ENCODE measurements around the gene POTEF. TPM values are rescaled to one million over a fixed set of nuclear protein-coding genes. Genes with fewer than 3 reads are reported as not detected.
"Not testable (repeated sequence)": the region's sequence is repeated elsewhere in the genome, so short reads cannot be mapped to it uniquely, and the experiment has no call there.

POTEF gene
- total and polyA plus RNA-seq, 2 of the 4 experiments (the other 2 are of a cell fraction) = not detected

- H4K91ac ChIP-seq (ENCODE audit: insufficient read depth, low read depth, low read length); H3K23ac ChIP-seq (ENCODE audit: low read depth, low read length); H2BK20ac ChIP-seq (ENCODE audit: low read depth, low read length); POLR2A ChIA-PET (ENCODE audit: unreplicated experiment); H3K9ac ChIP-seq (ENCODE audit: low read depth, low read length); H4K5ac ChIP-seq (ENCODE audit: low read depth, low read length); H3K4me2 ChIP-seq (ENCODE audit: low read depth, low read length); H3K27ac ChIP-seq (ENCODE audit: insufficient read depth, low read length); in situ Hi-C loops (cut with MboI; ENCODE audit: low sequenced_read_pairs); H3K79me1 ChIP-seq (ENCODE audit: low read depth in 1 of 2, low read length in 2 of 2); dilution Hi-C loops (cut with HindIII; ENCODE audit: low sequenced_read_pairs, unreplicated experiment); H2BK120ac ChIP-seq (ENCODE audit: low read depth, low read length); CTCF ChIA-PET; H3K4me3 ChIP-seq (ENCODE audit: insufficient read depth, low read depth, low read length); H2BK5ac ChIP-seq (ENCODE audit: low read depth, low read length, poor library complexity, severe bottlenecking); H4K20me1 ChIP-seq (ENCODE audit: insufficient read depth, low read length); H3K4ac ChIP-seq (ENCODE audit: low read depth, low read length); ATAC-seq (ENCODE audit: low read depth); H3K14ac ChIP-seq (replicated peaks; ENCODE audit: low read depth, low read length); intact Hi-C loops (cut with micrococcal nuclease); BruUV-seq (replicated peaks); H3K56ac ChIP-seq (ENCODE audit: extremely low read depth, insufficient read depth, low read length); H3K18ac ChIP-seq (ENCODE audit: low read depth, low read length); H3K9me3 ChIP-seq (ENCODE audit: control insufficient read depth, insufficient read depth, low read length); H2AK5ac ChIP-seq (ENCODE audit: low read depth, low read length); H4K8ac ChIP-seq (ENCODE audit: low read depth in 2 of 2, low read length in 2 of 2); H3K36me3 ChIP-seq (ENCODE audit: control insufficient read depth, insufficient read depth, low read length); H3K27me3 ChIP-seq (ENCODE audit: control insufficient read depth, insufficient read depth, low read length); H2AK9ac ChIP-seq (replicated peaks; ENCODE audit: low read depth, low read length, poor library complexity); H2AFZ ChIP-seq (replicated peaks; ENCODE audit: low read length, poor library complexity); H3K4me1 ChIP-seq (ENCODE audit: control insufficient read depth, insufficient read depth, low read length); H2BK15ac ChIP-seq (ENCODE audit: low read depth, low read length); H3K9me1 ChIP-seq (ENCODE audit: insufficient read depth, low read length); DNase-seq: not testable (repeated sequence)
- no CpG with 5 or more reads among the region's 9 CpGs for WGBS, 2 experiments (ENCODE audit: extremely low coverage in 2 of 2, insufficient read length in 1 of 2)
Observed at GRCh38 chr2:130127726-130128125, 1.3 kb downstream of the POTEF start.

GRCh38 chr2:130120924-130121323 is 8.1 kb downstream of the POTEF start:
- H2AK5ac ChIP-seq (ENCODE audit: low read depth, low read length); H3K9ac ChIP-seq (ENCODE audit: low read depth, low read length); H2AK9ac ChIP-seq (replicated peaks; ENCODE audit: low read depth, low read length, poor library complexity); BruUV-seq (replicated peaks); H2BK120ac ChIP-seq (ENCODE audit: low read depth, low read length); H3K4ac ChIP-seq (ENCODE audit: low read depth, low read length); DNase-seq; H3K9me1 ChIP-seq (ENCODE audit: insufficient read depth, low read length); H4K20me1 ChIP-seq (ENCODE audit: insufficient read depth, low read length); intact Hi-C loops (cut with micrococcal nuclease); H3K23ac ChIP-seq (ENCODE audit: low read depth, low read length); H2AFZ ChIP-seq (replicated peaks; ENCODE audit: low read length, poor library complexity); H2BK15ac ChIP-seq (ENCODE audit: low read depth, low read length); H3K56ac ChIP-seq (ENCODE audit: extremely low read depth, insufficient read depth, low read length); H4K8ac ChIP-seq (ENCODE audit: low read depth in 2 of 2, low read length in 2 of 2); H3K27me3 ChIP-seq (ENCODE audit: control insufficient read depth, insufficient read depth, low read length); H3K9me3 ChIP-seq (ENCODE audit: control insufficient read depth, insufficient read depth, low read length); CTCF ChIA-PET; H3K4me2 ChIP-seq (ENCODE audit: low read depth, low read length); H4K91ac ChIP-seq (ENCODE audit: insufficient read depth, low read depth, low read length); H3K14ac ChIP-seq (replicated peaks; ENCODE audit: low read depth, low read length); H2BK20ac ChIP-seq (ENCODE audit: low read depth, low read length); H3K18ac ChIP-seq (ENCODE audit: low read depth, low read length); H3K4me1 ChIP-seq (ENCODE audit: control insufficient read depth, insufficient read depth, low read length); H2BK5ac ChIP-seq (ENCODE audit: low read depth, low read length, poor library complexity, severe bottlenecking); H3K36me3 ChIP-seq (ENCODE audit: control insufficient read depth, insufficient read depth, low read length); H3K27ac ChIP-seq (ENCODE audit: insufficient read depth, low read length); ATAC-seq (ENCODE audit: low read depth); in situ Hi-C loops (cut with MboI; ENCODE audit: low sequenced_read_pairs); H3K79me1 ChIP-seq (ENCODE audit: low read depth in 1 of 2, low read length in 2 of 2); POLR2A ChIA-PET (ENCODE audit: unreplicated experiment); dilution Hi-C loops (cut with HindIII; ENCODE audit: low sequenced_read_pairs, unreplicated experiment); H3K4me3 ChIP-seq (ENCODE audit: insufficient read depth, low read depth, low read length); H4K5ac ChIP-seq (ENCODE audit: low read depth, low read length): not testable (repeated sequence)
- no CpG with 5 or more reads among the region's 45 CpGs for WGBS, 2 experiments (ENCODE audit: extremely low coverage in 2 of 2, insufficient read length in 1 of 2)

All from IMR-90 (cell line).